Neutrophil (primary cell): ENCODE measurements around the gene S100A6.
A peak's percentile ranks its signal among the peaks of the same experiment; 100 is the strongest.

Source experiments
- H3K27ac ChIP-seq: fragments of 200-600 bp; sonication (generic); 2 replicates; pipeline ENCODE4 v1.5.1; 2016; ENCODE audit warnings: mild to moderate bottlenecking, moderate library complexity
- H3K27me3 ChIP-seq: fragments of 200-600 bp; sonication (generic); 2 replicates; pipeline ENCODE4 v1.6.0; 2016; ENCODE audit warnings: mild to moderate bottlenecking
- H3K36me3 ChIP-seq: fragments of 200-600 bp; sonication (generic); 2 replicates; pipeline ENCODE4 v1.5.1; 2017
- H3K4me1 ChIP-seq, 2 experiments: fragments of 200-600 bp in 1 of 2; sonication (generic) in 1 of 2; 1 replicate in 1 of 2; 2 replicates in 1 of 2; pipeline versions ENCODE4 v1.5.1 to v1.6.1; 2013 to 2016; ENCODE audit warnings: low read depth in 1 of 2, low read length in 1 of 2, mild to moderate bottlenecking in 1 of 2, moderate library complexity in 1 of 2; ENCODE audit not compliant: control insufficient read depth in 1 of 2, insufficient read depth in 1 of 2
- H3K4me3 ChIP-seq, 2 experiments: fragments of 200-600 bp in 1 of 2; sonication (generic) in 1 of 2; 1 replicate in 1 of 2; 2 replicates in 1 of 2; pipeline ENCODE4 v1.5.1; 2013 to 2016; ENCODE audit warnings: low read depth in 1 of 2, low read length in 1 of 2, mild to moderate bottlenecking in 1 of 2, moderate library complexity in 1 of 2
- H3K9me3 ChIP-seq: fragments of 200-600 bp; sonication (generic); 2 replicates; pipeline ENCODE4 v1.5.1; 2016
- CTCF ChIP-seq: fragments of 200-600 bp; sonication (generic); IDR thresholded peaks from 2 replicates; pipeline ENCODE4 v1.5.1; 2016; ENCODE audit warnings: antibody characterized with exemption

Gene S100A6

GRCh38 chr1:153546371-153546770 lies 10.6 kb upstream of the S100A6 start:
- H3K27ac ChIP-seq: peak overlapping the region; percentile 97

GRCh38 chr1:153545067-153546055 lies 9.6 kb upstream of the S100A6 start, which contains the start of gene S100A4:
S100A4 (minus strand) TSS chr1:153545806; CDS start chr1:153544794, 1,012 bp downstream.
- peak within 1 kb of the TSS; percentile 97 for H3K27ac ChIP-seq
- H3K9me3 ChIP-seq: no peaks in the 10 kb centered on the region
- H3K4me1 ChIP-seq: peaks cover 85 to 93% of the 10 kb centered on the region in 2 experiments
- peak within 1 kb of the TSS; percentile 60 to 76 for H3K4me3 ChIP-seq
- H3K27me3 ChIP-seq: no peaks in the 10 kb centered on the region
- TF ChIP-seq CTCF: peak; percentile 16
- H3K36me3 ChIP-seq: peaks cover 22% of the 10 kb centered on the region

More at GRCh38 chr1:153546371-153546770, 10.6 kb upstream of the S100A6 start:
- Histone ChIP-seq H3K4me3 (peak overlapping the region; percentile 60 to 76), H3K4me1 (peaks cover 85 to 93% of the 10 kb centered on the region in 2 experiments), H3K27me3 (no peaks in the 10 kb centered on the region), H3K9me3 (no peaks in the 10 kb centered on the region), H3K36me3 (peaks cover 22% of the 10 kb centered on the region)
- no peak for TF ChIP-seq CTCF

- Histone ChIP-seq H3K4me3 (peak overlapping the region; percentile 60 to 76), H3K36me3 (peaks cover 22% of the 10 kb centered on the region), H3K27ac (peak overlapping the region; percentile 97), H3K9me3 (no peaks in the 10 kb centered on the region), H3K4me1 (peaks cover 92 to 97% of the 10 kb centered on the region in 2 experiments), H3K27me3 (no peaks in the 10 kb centered on the region)
- TF ChIP-seq CTCF: no peak
Observed at GRCh38 chr1:153544453-153545066, 8.8 kb upstream of the S100A6 start.

GRCh38 chr1:153543736-153544135 lies 7.9 kb upstream of the S100A6 start:
- Histone ChIP-seq H3K27ac (peak overlapping the region; percentile 97), H3K9me3 (no peaks in the 10 kb centered on the region), H3K36me3 (peaks cover 22% of the 10 kb centered on the region), H3K4me1 (peaks cover 89 to 97% of the 10 kb centered on the region in 2 experiments), H3K4me3 (peak overlapping the region; percentile 60 to 76), H3K27me3 (no peaks in the 10 kb centered on the region)
- TF ChIP-seq CTCF: no peak

- TF ChIP-seq CTCF: no peak
- H3K9me3 ChIP-seq: no peaks in the 10 kb centered on the region
- no peaks in the 10 kb centered on the region for H3K27me3 ChIP-seq
- peaks cover 84 to 97% of the 10 kb centered on the region in 2 experiments for H3K4me1 ChIP-seq
- peak overlapping the region; percentile 60 to 76 for H3K4me3 ChIP-seq
- H3K36me3 ChIP-seq: peaks cover 22% of the 10 kb centered on the region
- H3K27ac ChIP-seq: peak overlapping the region; percentile 97
Observed at GRCh38 chr1:153542956-153543711, 7.3 kb upstream of the S100A6 start.
